ENCODE results near the gene CFL2.
"Not testable (repeated sequence)": the region's sequence is repeated elsewhere in the genome, so short reads cannot be mapped to it uniquely, and the experiment has no call there.

The CFL2 gene

GRCh38 chr14:34714320-34715126 lies at the start of gene CFL2:
TSS of gene CFL2 (minus strand) at chr14:34714593. CDS start at chr14:34714540, 53 bp downstream.
- peak; percentile 66 to 73 for DNase-seq

- no peak for DNase-seq
These were observed 40.8 kb upstream of the CFL2 start for GRCh38 chr14:34755215-34755614.

GRCh38 chr14:34754687-34755086 lies 40.3 kb upstream of the CFL2 start:
- DNase-seq = no peak

GRCh38 chr14:34750670-34751069 lies 36.3 kb upstream of the CFL2 start:
- no peak for DNase-seq

GRCh38 chr14:34750233-34750632 lies 35.8 kb upstream of the CFL2 start:
- no peak for DNase-seq

GRCh38 chr14:34749408-34749807 lies 35.0 kb upstream of the CFL2 start:
- DNase-seq = no peak

- DNase-seq = no peak
These were observed 28.1 kb upstream of the CFL2 start for GRCh38 chr14:34742270-34743115.

GRCh38 chr14:34741840-34742239 lies 27.4 kb upstream of the CFL2 start:
- DNase-seq = no peak

GRCh38 chr14:34740139-34740538 lies 25.7 kb upstream of the CFL2 start:
- DNase-seq = not testable (repeated sequence)

- DNase-seq = not testable (repeated sequence)
These were observed 22.7 kb upstream of the CFL2 start for GRCh38 chr14:34737079-34737478.

- DNase-seq = no peak
These were observed 18.9 kb upstream of the CFL2 start for GRCh38 chr14:34733245-34733644.

- no peak for DNase-seq
These were observed 18.4 kb upstream of the CFL2 start for GRCh38 chr14:34732802-34733201.

- DNase-seq = no peak
These were observed 9.5 kb upstream of the CFL2 start for GRCh38 chr14:34723867-34724266.

- DNase-seq = peak; percentile 30 to 44
These were observed 8.5 kb upstream of the CFL2 start for GRCh38 chr14:34722723-34723545.

- no peak for DNase-seq
These were observed 6.7 kb upstream of the CFL2 start for GRCh38 chr14:34721129-34721528.

- no peak for DNase-seq
These were observed 4.4 kb upstream of the CFL2 start for GRCh38 chr14:34718750-34719304.

- no peak for DNase-seq
These were observed 902 bp upstream of the CFL2 start for GRCh38 chr14:34715127-34715863.

- DNase-seq = peak; percentile 43 to 58
These were observed 593 bp downstream of the CFL2 start for GRCh38 chr14:34713681-34714319.

- no peak for DNase-seq
These were observed 1.2 kb downstream of the CFL2 start for GRCh38 chr14:34713122-34713680.

- DNase-seq = no peak
These were observed 2.3 kb downstream of the CFL2 start for GRCh38 chr14:34711796-34712712.
